GM23338 (cell line): ENCODE results near the gene APEX1.

Source experiments
- CREB1 ChIP-seq: fragments of 250-450 bp; sonication (Bioruptor Pico); IDR thresholded peaks from 2 replicates; pipeline ENCODE4 v1.5.0; 2020; ENCODE audit warnings: low read depth, mild to moderate bottlenecking, moderate library complexity
- CTCF ChIP-seq, 2 experiments: fragments of 200-600 bp in 1 of 2; sonication (generic) in 1 of 2; conservative IDR thresholded peaks; 2 replicates each; pipeline versions ENCODE4 v1.5.1 to v1.6.1; 2016 to 2017; ENCODE audit warnings: antibody characterized with exemption in 2 of 2, low read depth in 2 of 2, mild to moderate bottlenecking in 2 of 2, moderate library complexity in 1 of 2
- EZH2 ChIP-seq: fragments of 200-600 bp; sonication (generic); IDR thresholded peaks from one replicate; pipeline ENCODE4 v1.8.0; 2017; ENCODE audit warnings: antibody characterized with exemption, mild to moderate bottlenecking, low read depth; ENCODE audit not compliant: unreplicated experiment
- EZH2phosphoT487 ChIP-seq: fragments of 200-600 bp; sonication (generic); IDR thresholded peaks from one replicate; pipeline ENCODE4 v1.8.1; 2018; ENCODE audit warnings: antibody characterized with exemption; ENCODE audit not compliant: unreplicated experiment
- POLR2AphosphoS5 ChIP-seq: IDR thresholded peaks from 2 replicates; pipeline ENCODE4 v1.6.1; 2016; ENCODE audit warnings: antibody characterized with exemption, low read depth
- ZNF114 ChIP-seq: fragments of 250-450 bp; sonication (Bioruptor Pico); IDR thresholded peaks from 2 replicates; pipeline ENCODE4 v1.5.0; 2020; ENCODE audit warnings: mild to moderate bottlenecking, moderate library complexity
- ZNF331 ChIP-seq: fragments of 250-450 bp; sonication (Bioruptor Pico); IDR thresholded peaks from 2 replicates; pipeline ENCODE4 v1.5.0; 2020; ENCODE audit warnings: low read depth, mild to moderate bottlenecking, moderate library complexity
- TF ChIP-seq, protein P1 (sequence below): IDR thresholded peaks from 2 replicates; pipeline ENCODE4 v1.6.1; 2016; ENCODE audit warnings: antibody characterized with exemption
- TF ChIP-seq, protein P2 (sequence below): IDR thresholded peaks from one replicate; pipeline ENCODE4 v1.6.1; 2018; ENCODE audit warnings: antibody characterized with exemption; ENCODE audit not compliant: unreplicated experiment

DNA sequence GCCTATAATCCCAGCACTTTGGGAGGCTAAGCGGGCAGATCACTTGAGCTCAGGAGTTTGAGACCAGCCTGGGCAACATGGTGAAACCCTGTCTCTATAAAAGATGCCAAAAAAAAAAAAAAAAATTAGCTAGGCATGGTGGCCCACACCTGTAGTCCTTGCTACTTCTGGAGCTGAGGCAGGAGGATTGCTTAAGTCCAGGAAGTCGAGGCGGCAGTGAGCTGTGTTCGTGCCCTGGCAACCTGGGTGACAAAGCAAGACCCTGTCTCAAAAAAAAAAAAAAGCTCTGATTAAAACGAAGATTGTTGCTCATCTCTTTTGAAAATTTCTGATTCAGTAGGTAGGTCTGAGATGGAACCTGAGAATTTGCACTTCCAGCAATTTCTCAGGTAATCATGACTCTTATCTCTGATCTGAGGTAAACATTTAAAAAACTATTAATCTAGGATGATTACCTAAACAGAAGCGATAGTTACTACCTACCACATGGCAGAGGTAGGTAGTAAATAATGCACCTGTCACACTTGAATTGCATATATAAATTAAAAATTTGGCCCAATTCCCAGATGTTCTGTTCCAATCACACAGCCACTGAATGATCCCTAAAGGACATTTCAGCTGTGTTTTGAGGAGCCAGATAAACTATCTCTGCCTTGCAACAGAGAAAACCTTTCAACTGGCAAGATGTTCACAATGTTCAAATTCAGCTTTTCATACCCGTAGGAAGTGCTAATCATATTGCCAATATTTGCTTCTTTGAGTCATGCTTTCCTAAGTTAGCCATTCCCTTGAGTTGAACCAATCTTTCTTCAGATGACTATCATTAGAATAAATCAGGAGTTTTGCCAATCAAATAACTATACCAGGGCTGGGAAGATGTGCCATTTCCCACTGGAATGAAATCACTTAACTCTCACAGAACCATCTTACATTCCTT is 37.5 kb upstream of the APEX1 start:
- TF ChIP-seq EZH2 (no peak), EZH2phosphoT487 (no peak), CTCF (conservative IDR thresholded peaks at IDR 0.05; ENCODE audit: low read depth in 2 of 2) (no peak), POLR2AphosphoS5 (no peak), CREB1 (no peak), ZNF114 (no peak), ZNF331 (CRISPR knock-in tag) (no peak)
- TF ChIP-seq, protein P1, sequence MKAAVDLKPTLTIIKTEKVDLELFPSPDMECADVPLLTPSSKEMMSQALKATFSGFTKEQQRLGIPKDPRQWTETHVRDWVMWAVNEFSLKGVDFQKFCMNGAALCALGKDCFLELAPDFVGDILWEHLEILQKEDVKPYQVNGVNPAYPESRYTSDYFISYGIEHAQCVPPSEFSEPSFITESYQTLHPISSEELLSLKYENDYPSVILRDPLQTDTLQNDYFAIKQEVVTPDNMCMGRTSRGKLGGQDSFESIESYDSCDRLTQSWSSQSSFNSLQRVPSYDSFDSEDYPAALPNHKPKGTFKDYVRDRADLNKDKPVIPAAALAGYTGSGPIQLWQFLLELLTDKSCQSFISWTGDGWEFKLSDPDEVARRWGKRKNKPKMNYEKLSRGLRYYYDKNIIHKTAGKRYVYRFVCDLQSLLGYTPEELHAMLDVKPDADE = no peak
- TF ChIP-seq, protein P2, sequence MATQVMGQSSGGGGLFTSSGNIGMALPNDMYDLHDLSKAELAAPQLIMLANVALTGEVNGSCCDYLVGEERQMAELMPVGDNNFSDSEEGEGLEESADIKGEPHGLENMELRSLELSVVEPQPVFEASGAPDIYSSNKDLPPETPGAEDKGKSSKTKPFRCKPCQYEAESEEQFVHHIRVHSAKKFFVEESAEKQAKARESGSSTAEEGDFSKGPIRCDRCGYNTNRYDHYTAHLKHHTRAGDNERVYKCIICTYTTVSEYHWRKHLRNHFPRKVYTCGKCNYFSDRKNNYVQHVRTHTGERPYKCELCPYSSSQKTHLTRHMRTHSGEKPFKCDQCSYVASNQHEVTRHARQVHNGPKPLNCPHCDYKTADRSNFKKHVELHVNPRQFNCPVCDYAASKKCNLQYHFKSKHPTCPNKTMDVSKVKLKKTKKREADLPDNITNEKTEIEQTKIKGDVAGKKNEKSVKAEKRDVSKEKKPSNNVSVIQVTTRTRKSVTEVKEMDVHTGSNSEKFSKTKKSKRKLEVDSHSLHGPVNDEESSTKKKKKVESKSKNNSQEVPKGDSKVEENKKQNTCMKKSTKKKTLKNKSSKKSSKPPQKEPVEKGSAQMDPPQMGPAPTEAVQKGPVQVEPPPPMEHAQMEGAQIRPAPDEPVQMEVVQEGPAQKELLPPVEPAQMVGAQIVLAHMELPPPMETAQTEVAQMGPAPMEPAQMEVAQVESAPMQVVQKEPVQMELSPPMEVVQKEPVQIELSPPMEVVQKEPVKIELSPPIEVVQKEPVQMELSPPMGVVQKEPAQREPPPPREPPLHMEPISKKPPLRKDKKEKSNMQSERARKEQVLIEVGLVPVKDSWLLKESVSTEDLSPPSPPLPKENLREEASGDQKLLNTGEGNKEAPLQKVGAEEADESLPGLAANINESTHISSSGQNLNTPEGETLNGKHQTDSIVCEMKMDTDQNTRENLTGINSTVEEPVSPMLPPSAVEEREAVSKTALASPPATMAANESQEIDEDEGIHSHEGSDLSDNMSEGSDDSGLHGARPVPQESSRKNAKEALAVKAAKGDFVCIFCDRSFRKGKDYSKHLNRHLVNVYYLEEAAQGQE = no peak
